GM21529 (cell line): ENCODE results near the gene APOBEC2.

ENCODE experiments used
- ATAC-seq: cut with Tn5 transposase; IDR thresholded peaks from one replicate; pipeline ENCODE4 v1.9.1; 2021; ENCODE audit not compliant: unreplicated experiment

APOBEC2 gene

GRCh38 chr6:41083072-41083471 lies 30.1 kb downstream of the APOBEC2 start:
- ATAC-seq, result no peak

- no peak for ATAC-seq
Measured at GRCh38 chr6:41085182-41085581, 32.2 kb downstream of the APOBEC2 start.

- no peak for ATAC-seq
Measured at GRCh38 chr6:41088451-41088850, 35.4 kb downstream of the APOBEC2 start.

- ATAC-seq, result no peak
Measured at GRCh38 chr6:41090841-41091761, 38.1 kb downstream of the APOBEC2 start.

GRCh38 chr6:41092421-41093140 lies 39.6 kb downstream of the APOBEC2 start:
- ATAC-seq, result no peak

GRCh38 chr6:41093729-41094128 lies 40.7 kb downstream of the APOBEC2 start:
- no peak for ATAC-seq

GRCh38 chr6:41097467-41098090 lies 44.6 kb downstream of the APOBEC2 start:
- ATAC-seq, result no peak

- ATAC-seq, result no peak
Measured at GRCh38 chr6:41098366-41098765, 45.4 kb downstream of the APOBEC2 start.

- no peak for ATAC-seq
Measured at GRCh38 chr6:41100871-41101287, 47.9 kb downstream of the APOBEC2 start.

- ATAC-seq, result no peak
Measured at GRCh38 chr6:41103847-41104246, 50.8 kb downstream of the APOBEC2 start.

GRCh38 chr6:41111017-41111416 lies 58.0 kb downstream of the APOBEC2 start:
- ATAC-seq, result no peak
